Peyer's patch (tissue), 4 donors: ENCODE results near the gene TAS1R3. TPM values are rescaled to one million over a fixed set of nuclear protein-coding genes. Genes with fewer than 3 reads are reported as not detected.
A peak's percentile ranks its signal among the peaks of the same experiment; 100 is the strongest.

ENCODE experiments used
- DNase-seq, 3 donors: peaks; one replicate each; pipeline ENCODE4 v3.0.0-alpha.2; 2017 to 2019
- H3K27ac ChIP-seq, 4 donors: fragments of 200-600 bp; sonication (generic); one replicate each; pipeline ENCODE4 v1.5.1; 2016 to 2019
- H3K27me3 ChIP-seq, 2 donors: fragments of 200-600 bp; sonication (generic); one replicate each; pipeline ENCODE4 v1.5.1; 2019
- H3K36me3 ChIP-seq, 3 donors: fragments of 200-600 bp; sonication (generic); one replicate each; pipeline ENCODE4 v1.5.1; 2016 to 2019
- H3K4me1 ChIP-seq, 4 donors: fragments of 200-600 bp; sonication (generic); one replicate each; pipeline ENCODE4 v1.5.1; 2016 to 2019
- H3K4me3 ChIP-seq, 4 donors: fragments of 200-600 bp; sonication (generic); 1 replicate in 3 of 4; 2 replicates in 1 of 4; pipeline ENCODE4 v1.5.1; 2016 to 2019; ENCODE audit warnings: mild to moderate bottlenecking in 1 of 4
- H3K9me3 ChIP-seq, 4 donors: fragments of 200-600 bp; sonication (generic); one replicate each; pipeline ENCODE4 v1.5.1; 2016 to 2019; ENCODE audit warnings: mild to moderate bottlenecking in 1 of 4
- CTCF ChIP-seq, 6 experiments: fragments of 450-650 bp in 4 of 6; fragments of 200-600 bp in 2 of 6; sonication (generic) in 1 of 6; IDR thresholded peaks; one replicate each; pipeline ENCODE4 v1.5.1; 2017 to 2019; ENCODE audit warnings: antibody characterized with exemption in 6 of 6, mild to moderate bottlenecking in 3 of 6, moderate library complexity in 1 of 6
- POLR2A ChIP-seq, 2 donors: fragments of 450-650 bp; IDR thresholded peaks; one replicate each; pipeline ENCODE4 v1.5.1; 2017; ENCODE audit warnings: antibody characterized with exemption in 2 of 2, mild to moderate bottlenecking in 2 of 2, moderate library complexity in 2 of 2
- total RNA-seq, 4 donors: library from RNA; depleted of rRNA; stranded (reverse); fragments of >200 nt; gene quantifications; one replicate each; pipeline ENCODE4 v1.1.0, GENCODE V29; 2016

Gene TAS1R3
- total RNA-seq, 4 donors from 2014 or later = 2.1 to 5.8 (median 3.0) TPM

- no peak overlapping the region for H3K27ac ChIP-seq
- peak in 1 of 3 donors; percentile 67 for DNase-seq
- TF ChIP-seq CTCF (IDR thresholded peaks at IDR 0.05) = no peak
- TF ChIP-seq POLR2A (IDR thresholded peaks at IDR 0.05) = no peak
Observed at GRCh38 chr1:1291023-1291528, 40.0 kb upstream of the TAS1R3 start.

GRCh38 chr1:1291548-1292441 is 39.3 kb upstream of the TAS1R3 start:
- H3K36me3 ChIP-seq = peaks cover 0 to 28% (median 0%) of the 10 kb centered on the region in 3 donors
- DNase-seq = peak; percentile 79 to 91 (median 87)
- no peaks in the 10 kb centered on the region for H3K9me3 ChIP-seq
- no peak for TF ChIP-seq POLR2A (IDR thresholded peaks at IDR 0.05)
- peak; percentile 70 to 87 (median 82) for TF ChIP-seq CTCF (IDR thresholded peaks at IDR 0.05)
- no peak overlapping the region for H3K27ac ChIP-seq
- no peaks in the 10 kb centered on the region for H3K27me3 ChIP-seq
- peaks cover 0 to 16% (median 5%) of the 10 kb centered on the region in 4 donors for H3K4me1 ChIP-seq
- H3K4me3 ChIP-seq = no peak overlapping the region

More at GRCh38 chr1:1291023-1291528, 40.0 kb upstream of the TAS1R3 start:
- no peaks in the 10 kb centered on the region for H3K9me3 ChIP-seq
- H3K4me3 ChIP-seq = no peak overlapping the region
- H3K36me3 ChIP-seq = peaks cover 0 to 21% (median 0%) of the 10 kb centered on the region in 3 donors
- no peaks in the 10 kb centered on the region for H3K27me3 ChIP-seq
- peaks cover 0 to 22% (median 5%) of the 10 kb centered on the region in 4 donors for H3K4me1 ChIP-seq

GRCh38 chr1:1292442-1292779 is 38.7 kb upstream of the TAS1R3 start:
- TF ChIP-seq POLR2A (IDR thresholded peaks at IDR 0.05) (no peak), CTCF (IDR thresholded peaks at IDR 0.05) (no peak)
- Histone ChIP-seq H3K27ac (no peak overlapping the region), H3K4me3 (no peak overlapping the region), H3K9me3 (no peaks in the 10 kb centered on the region), H3K27me3 (no peaks in the 10 kb centered on the region), H3K4me1 (peaks cover 0 to 16% (median 5%) of the 10 kb centered on the region in 4 donors), H3K36me3 (peaks cover 0 to 28% (median 0%) of the 10 kb centered on the region in 3 donors)
- DNase-seq = no peak

GRCh38 chr1:1292851-1293250 is 38.2 kb upstream of the TAS1R3 start:
- DNase-seq = no peak
- H3K36me3 ChIP-seq = peaks cover 0 to 29% (median 0%) of the 10 kb centered on the region in 3 donors
- H3K9me3 ChIP-seq = no peaks in the 10 kb centered on the region
- H3K27ac ChIP-seq = no peak overlapping the region
- no peak for TF ChIP-seq CTCF (IDR thresholded peaks at IDR 0.05)
- no peak for TF ChIP-seq POLR2A (IDR thresholded peaks at IDR 0.05)
- peaks cover 0 to 16% (median 5%) of the 10 kb centered on the region in 4 donors for H3K4me1 ChIP-seq
- no peak overlapping the region for H3K4me3 ChIP-seq
- H3K27me3 ChIP-seq = no peaks in the 10 kb centered on the region

GRCh38 chr1:1293263-1294249 is 37.5 kb upstream of the TAS1R3 start:
- H3K4me1 ChIP-seq = peaks cover 0 to 16% (median 5%) of the 10 kb centered on the region in 4 donors
- no peak for DNase-seq
- no peaks in the 10 kb centered on the region for H3K27me3 ChIP-seq
- H3K36me3 ChIP-seq = peaks cover 0 to 33% (median 0%) of the 10 kb centered on the region in 3 donors
- H3K27ac ChIP-seq = no peak overlapping the region
- no peak overlapping the region for H3K4me3 ChIP-seq
- TF ChIP-seq CTCF (IDR thresholded peaks at IDR 0.05) = no peak
- TF ChIP-seq POLR2A (IDR thresholded peaks at IDR 0.05) = no peak
- no peaks in the 10 kb centered on the region for H3K9me3 ChIP-seq
